Bronchial epithelial cell (primary cell): ENCODE data around the gene SHROOM3. TPM values are rescaled to one million over a fixed set of nuclear protein-coding genes. Genes with fewer than 3 reads are reported as not detected.

Source experiments
- DNase-seq: peaks from one replicate; pipeline ENCODE4 v3.0.0-alpha.2; 2010; ENCODE audit warnings: low read depth
- FAIRE-seq: peaks from 2 replicates; lab custom pipeline; 2011; peaks lifted over from hg19 to GRCh38; lab: Jason Lieb, UNC
- H3K27me3 ChIP-seq: 2 replicates; pipeline ENCODE4 v1.5.1; 2011; ENCODE audit warnings: low read length; ENCODE audit not compliant: control insufficient read depth, insufficient read depth
- H3K36me3 ChIP-seq: 2 replicates; pipeline ENCODE4 v1.5.1; 2011; ENCODE audit warnings: low read length; ENCODE audit not compliant: control insufficient read depth, insufficient read depth
- H3K4me3 ChIP-seq: 2 replicates; pipeline ENCODE4 v1.5.1; 2011; ENCODE audit warnings: mild to moderate bottlenecking, low read depth, low read length, control low read depth
- CTCF ChIP-seq: IDR thresholded peaks from 2 replicates; pipeline ENCODE4 v1.5.1; 2011; ENCODE audit warnings: mild to moderate bottlenecking, moderate library complexity, low read length, control low read depth, inconsistent platforms; ENCODE audit not compliant: insufficient read depth, severe bottlenecking
- total RNA-seq: library from RNA; depleted of rRNA; stranded (reverse); fragments of >200 nt; gene quantifications from 2 replicates; pipeline ENCODE4 v1.2.1, GENCODE V29; 2014

The SHROOM3 gene
- total RNA-seq, 1 donor from 2014 or later: 6.3 TPM

- Histone ChIP-seq H3K27me3 (no peaks in the 10 kb centered on the region), H3K36me3 (no peaks in the 10 kb centered on the region), H3K4me3 (no peak overlapping the region)
- FAIRE-seq (no peak), DNase-seq (no peak)
- TF ChIP-seq CTCF: no peak
Measured at GRCh38 chr4:76783836-76784235, 348.8 kb downstream of the SHROOM3 start.

GRCh38 chr4:76784237-76784636, 349.2 kb downstream of the SHROOM3 start:
- FAIRE-seq: no peak

GRCh38 chr4:76787898-76788297, 352.9 kb downstream of the SHROOM3 start:
- no peak overlapping the region for H3K4me3 ChIP-seq
- DNase-seq: no peak
- H3K36me3 ChIP-seq: no peaks in the 10 kb centered on the region
- no peaks in the 10 kb centered on the region for H3K27me3 ChIP-seq
- TF ChIP-seq CTCF: no peak
- FAIRE-seq: no peak

More at GRCh38 chr4:76784237-76784636, 349.2 kb downstream of the SHROOM3 start:
- Histone ChIP-seq H3K27me3 (no peaks in the 10 kb centered on the region), H3K4me3 (no peak overlapping the region), H3K36me3 (no peaks in the 10 kb centered on the region)
- no peak for DNase-seq
- no peak for TF ChIP-seq CTCF

GRCh38 chr4:76790377-76790776, 355.3 kb downstream of the SHROOM3 start:
- no peak for FAIRE-seq
- TF ChIP-seq CTCF: no peak
- Histone ChIP-seq H3K4me3 (no peak overlapping the region), H3K27me3 (no peaks in the 10 kb centered on the region), H3K36me3 (no peaks in the 10 kb centered on the region)
- no peak for DNase-seq

- TF ChIP-seq CTCF: no peak
- Histone ChIP-seq H3K27me3 (no peaks in the 10 kb centered on the region), H3K36me3 (no peaks in the 10 kb centered on the region), H3K4me3 (no peak overlapping the region)
- FAIRE-seq (no peak), DNase-seq (no peak)
Measured at GRCh38 chr4:76791479-76791878, 356.4 kb downstream of the SHROOM3 start.

GRCh38 chr4:76792418-76792817, 357.4 kb downstream of the SHROOM3 start:
- no peak for TF ChIP-seq CTCF
- FAIRE-seq: no peak

More at GRCh38 chr4:76792418-76792817, 357.4 kb downstream of the SHROOM3 start:
- Histone ChIP-seq H3K4me3 (no peak overlapping the region), H3K27me3 (no peaks in the 10 kb centered on the region), H3K36me3 (no peaks in the 10 kb centered on the region)
- no peak for DNase-seq
